ENCODE measurements around the gene MEGF10.

MEGF10 gene

GRCh38 chr5:127326976-127327755, 36.6 kb downstream of the MEGF10 start:
- DNase-seq (ENCODE audit: low spot score): no peak

GRCh38 chr5:127330116-127330515, 39.5 kb downstream of the MEGF10 start:
- DNase-seq (ENCODE audit: low spot score): no peak

GRCh38 chr5:127331890-127332649, 41.5 kb downstream of the MEGF10 start:
- no peak for DNase-seq (ENCODE audit: low spot score)

GRCh38 chr5:127333483-127333882, 42.9 kb downstream of the MEGF10 start:
- DNase-seq (ENCODE audit: low spot score): no peak

- DNase-seq (ENCODE audit: low spot score): no peak
These were observed 44.8 kb downstream of the MEGF10 start for GRCh38 chr5:127335381-127335780.

- no peak for DNase-seq (ENCODE audit: low spot score)
These were observed 47.3 kb downstream of the MEGF10 start for GRCh38 chr5:127337876-127338275.

- DNase-seq (ENCODE audit: low spot score): no peak
These were observed 47.9 kb downstream of the MEGF10 start for GRCh38 chr5:127338501-127338900.

GRCh38 chr5:127340606-127341005, 50.0 kb downstream of the MEGF10 start:
- DNase-seq (ENCODE audit: low spot score): no peak

DNA sequence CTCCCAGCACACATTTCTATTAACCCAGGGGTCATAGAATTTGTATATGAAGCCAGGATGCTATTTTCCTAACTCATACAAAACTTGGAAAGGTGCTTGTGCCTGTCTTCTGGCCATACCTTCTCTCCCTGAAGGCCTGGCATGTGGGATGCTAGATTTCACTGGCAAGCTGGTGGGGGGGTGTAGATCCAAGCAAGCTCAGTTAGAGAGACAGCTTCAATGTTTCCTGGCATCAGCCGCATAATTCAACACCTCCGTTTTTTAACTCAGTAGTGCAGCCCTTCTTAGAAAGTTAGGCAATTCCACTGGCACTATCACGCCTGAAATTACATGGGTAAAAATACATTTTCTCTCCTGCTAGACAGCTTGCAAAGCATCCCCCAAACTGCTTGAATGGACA, 51.8 kb downstream of the MEGF10 start:
- DNase-seq (ENCODE audit: low spot score): no peak

DNA sequence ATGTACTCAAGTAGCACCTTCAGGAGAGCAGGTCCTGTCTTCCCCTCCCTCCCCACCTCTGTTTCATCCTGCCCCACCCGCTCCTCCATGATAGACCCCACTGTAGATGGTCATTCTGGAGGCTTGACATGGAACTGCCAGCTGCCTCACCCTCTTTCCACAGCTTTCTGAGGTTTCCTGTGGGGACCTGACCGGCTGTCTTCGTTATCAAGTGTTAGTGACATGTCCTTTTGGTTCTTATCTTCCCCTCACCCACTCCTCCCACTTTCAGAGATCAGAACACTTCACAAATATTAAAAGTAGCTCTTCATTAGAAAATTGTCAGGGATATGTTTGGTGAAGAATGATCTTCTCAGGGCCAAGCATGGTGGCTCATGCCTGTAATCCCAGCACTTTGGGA, 52.7 kb downstream of the MEGF10 start:
- DNase-seq (ENCODE audit: low spot score): no peak

- DNase-seq (ENCODE audit: low spot score): no peak
These were observed 53.3 kb downstream of the MEGF10 start for GRCh38 chr5:127343866-127344265.

GRCh38 chr5:127344931-127345330, 54.3 kb downstream of the MEGF10 start:
- DNase-seq (ENCODE audit: low spot score): no peak

- DNase-seq (ENCODE audit: low spot score): no peak
These were observed 60.8 kb downstream of the MEGF10 start for GRCh38 chr5:127351418-127351817.

GRCh38 chr5:127352068-127352467, 61.5 kb downstream of the MEGF10 start:
- no peak for DNase-seq (ENCODE audit: low spot score)

DNA sequence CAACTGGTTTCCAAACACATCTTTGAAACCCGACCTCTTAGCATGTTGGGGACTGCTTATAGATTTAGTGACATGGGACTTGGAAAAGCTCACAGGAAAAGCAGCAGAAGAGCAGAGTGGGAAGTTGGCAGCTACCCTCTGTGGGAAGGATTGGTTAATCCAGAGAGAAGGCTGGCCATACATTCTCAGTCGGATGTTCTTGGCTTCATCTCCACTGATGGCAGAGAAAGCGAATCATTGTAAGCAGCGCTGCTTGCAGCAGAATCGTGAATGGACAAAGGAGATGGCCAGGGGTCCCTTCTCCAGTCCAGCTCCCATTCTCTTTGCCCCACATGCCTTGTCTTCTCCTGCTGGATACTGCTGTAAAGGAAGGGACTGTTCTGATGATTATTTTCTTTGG, 62.7 kb downstream of the MEGF10 start:
- no peak for DNase-seq (ENCODE audit: low spot score)

DNA sequence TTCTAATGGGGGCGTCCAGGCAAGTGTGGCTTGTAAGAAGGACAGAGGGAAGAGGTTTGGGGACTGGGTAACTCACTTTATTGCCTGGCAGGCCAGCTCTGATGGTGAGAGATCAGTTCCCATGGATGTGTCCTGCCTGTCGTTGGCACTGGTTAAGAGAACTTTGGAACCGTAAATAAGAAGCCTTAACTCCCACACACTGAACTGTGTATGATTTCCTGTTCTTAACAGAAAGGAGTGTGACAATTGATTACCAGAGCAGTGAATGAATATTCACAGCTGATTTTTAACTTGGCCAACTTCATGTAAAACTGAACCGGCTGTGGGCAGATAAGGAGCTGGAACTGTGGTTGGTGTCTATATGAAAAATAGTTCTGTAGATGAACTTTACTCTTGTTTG, 63.2 kb downstream of the MEGF10 start:
- no peak for DNase-seq (ENCODE audit: low spot score)

DNA sequence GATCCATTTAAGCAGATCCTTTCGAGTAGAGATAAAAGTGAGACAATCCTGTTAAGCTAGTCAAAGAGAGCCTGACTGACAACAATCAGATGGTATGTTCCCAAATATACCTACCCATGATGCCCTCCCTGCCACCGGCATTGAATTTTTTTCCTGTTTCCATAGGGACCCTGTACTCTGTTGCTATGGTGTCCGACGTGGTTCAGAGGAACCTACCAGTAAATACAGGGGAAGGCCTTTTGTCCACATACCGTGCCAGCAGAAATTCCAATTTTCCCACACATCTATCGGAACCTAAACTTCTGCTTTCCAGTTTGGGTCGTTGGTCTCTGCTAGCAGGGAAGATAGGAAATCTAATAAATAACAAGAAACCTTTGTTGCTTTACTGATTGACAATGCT, 64.7 kb downstream of the MEGF10 start:
- no peak for DNase-seq (ENCODE audit: low spot score)

GRCh38 chr5:127358284-127358683, 67.7 kb downstream of the MEGF10 start:
- no peak for DNase-seq (ENCODE audit: low spot score)

DNA sequence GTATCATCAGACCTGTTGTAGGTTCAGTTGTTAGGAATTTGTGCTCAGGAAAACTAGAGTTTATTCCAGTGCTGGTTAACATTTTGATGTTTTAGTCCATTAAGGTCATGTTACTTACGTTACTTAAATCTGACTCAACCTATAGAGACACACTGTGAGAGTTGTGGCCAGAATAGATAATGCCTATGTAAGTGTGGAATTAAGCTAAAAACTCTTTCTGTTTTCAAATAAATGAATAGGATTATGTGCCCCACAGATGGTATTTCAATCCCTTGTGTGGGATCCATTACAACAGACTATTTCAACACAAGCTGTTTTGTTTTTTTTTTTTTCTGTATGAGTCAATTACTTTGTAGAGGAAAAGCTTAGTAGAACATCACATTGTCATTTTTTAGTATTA, 68.1 kb downstream of the MEGF10 start:
- no peak for DNase-seq (ENCODE audit: low spot score)

DNA sequence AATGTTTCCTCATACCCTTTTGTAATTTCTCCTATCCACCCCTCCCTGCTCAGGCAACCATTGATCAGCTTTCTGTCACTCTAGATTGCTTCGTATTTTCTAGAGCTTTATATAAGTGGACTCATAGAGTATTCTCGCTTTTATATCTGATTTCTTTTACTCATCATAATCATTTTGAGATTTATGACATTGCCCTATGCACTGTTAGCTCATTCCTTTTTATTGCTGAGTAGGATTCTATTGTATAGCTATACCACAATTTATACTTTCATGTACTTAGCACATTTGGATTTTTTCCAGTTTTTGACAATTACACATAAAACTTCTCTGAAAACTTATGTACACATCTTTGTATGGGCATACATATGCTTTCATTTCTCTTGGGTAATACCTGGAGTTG, 68.9 kb downstream of the MEGF10 start:
- DNase-seq (ENCODE audit: low spot score): no peak

DNA sequence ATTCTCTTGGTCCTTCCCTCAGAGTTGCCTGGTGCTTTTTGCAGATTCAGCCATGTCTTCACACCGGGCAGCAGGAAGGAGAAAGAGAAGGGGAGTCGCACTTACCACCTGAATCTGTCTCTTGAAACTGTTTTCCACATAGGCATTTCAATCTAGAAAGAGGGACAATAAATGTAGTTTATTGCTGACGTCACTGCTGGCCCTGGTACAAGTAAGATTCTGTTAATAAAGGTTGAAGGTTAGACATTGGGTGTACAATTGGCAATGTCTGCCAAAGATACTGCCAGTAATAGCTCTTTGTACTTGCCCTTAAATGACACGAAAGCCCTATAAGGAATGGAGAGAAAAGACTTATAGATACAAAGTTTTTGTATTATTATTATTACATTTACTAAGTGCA, 72.8 kb downstream of the MEGF10 start:
- DNase-seq (ENCODE audit: low spot score): no peak

DNA sequence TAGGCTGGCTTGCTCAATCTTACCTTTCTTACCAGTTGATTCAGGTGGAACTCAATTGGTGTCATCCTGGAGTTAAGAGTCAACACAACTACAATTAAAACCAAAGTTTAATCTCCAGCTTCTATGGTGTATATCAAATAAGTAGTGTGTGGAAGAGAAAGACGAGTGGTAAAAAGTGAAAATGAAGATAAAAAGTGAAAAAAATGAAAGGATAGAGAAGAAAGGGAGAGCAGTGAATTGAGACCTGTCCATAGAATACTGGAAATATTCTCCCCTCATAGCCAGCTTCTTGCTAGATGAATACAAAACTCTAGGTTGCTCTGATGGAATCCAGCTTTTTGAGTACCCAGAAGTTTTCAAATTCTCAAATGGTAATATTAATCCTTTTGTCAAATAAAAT, 76.4 kb downstream of the MEGF10 start:
- DNase-seq (ENCODE audit: low spot score): no peak

- DNase-seq (ENCODE audit: low spot score): no peak
These were observed 77.4 kb downstream of the MEGF10 start for GRCh38 chr5:127367946-127368465.

Measured in activated CD4-positive, alpha-beta T cell treated with anti-CD3 and anti-CD28 coated beads, Interleukin-2, Interleukin-4, amounts not matched to agents 100 ng/mL and 50 ng/mL, durations not matched to agents 16 hours and 8 hours (primary cell).